Measurements from ENCODE around the gene MDFI. TPM values are rescaled to one million over a fixed set of nuclear protein-coding genes. Genes with fewer than 3 reads are reported as not detected.

The MDFI gene
- total RNA-seq, 1 donor from 2014 or later = 94.7 TPM

GRCh38 chr6:41639809-41640371 lies 1.6 kb downstream of the MDFI start:
- Histone ChIP-seq H3K27me3 (peaks cover 19% of the 10 kb centered on the region), H3K27ac (no peak overlapping the region)
- DNase-seq (ENCODE audit: low spot score in 2 of 2) = no peak

GRCh38 chr6:41640426-41640825 lies 2.2 kb downstream of the MDFI start:
- intact Hi-C loops (cut with DNase I) = no loop called here
- DNase-seq (ENCODE audit: low spot score in 2 of 2) = no peak
- Histone ChIP-seq H3K9me3 (no peaks in the 10 kb centered on the region), H3K27me3 (peaks cover 19% of the 10 kb centered on the region), H3K27ac (no peak overlapping the region), H3K4me3 (no peak overlapping the region), H3K36me3 (no peaks in the 10 kb centered on the region), H3K4me1 (peaks cover 14 to 16% of the 10 kb centered on the region in 2 donors)
- TF ChIP-seq CTCF (IDR thresholded peaks at IDR 0.05) = no peak

More at GRCh38 chr6:41639809-41640371, 1.6 kb downstream of the MDFI start:
- no peak for TF ChIP-seq CTCF (IDR thresholded peaks at IDR 0.05)
- intact Hi-C loops (cut with DNase I) = no loop called here
- Histone ChIP-seq H3K36me3 (no peaks in the 10 kb centered on the region), H3K4me3 (no peak overlapping the region), H3K4me1 (peaks cover 14 to 16% of the 10 kb centered on the region in 2 donors), H3K9me3 (no peaks in the 10 kb centered on the region)

GRCh38 chr6:41641352-41641925 lies 3.2 kb downstream of the MDFI start:
- no peak for TF ChIP-seq CTCF (IDR thresholded peaks at IDR 0.05)
- Histone ChIP-seq H3K27me3 (peaks cover 19% of the 10 kb centered on the region), H3K27ac (no peak overlapping the region), H3K9me3 (no peaks in the 10 kb centered on the region), H3K36me3 (no peaks in the 10 kb centered on the region), H3K4me3 (no peak overlapping the region), H3K4me1 (peaks cover 14 to 16% of the 10 kb centered on the region in 2 donors)
- DNase-seq (ENCODE audit: low spot score in 2 of 2) = no peak
- intact Hi-C loops (cut with DNase I) = no loop called here

- H3K36me3 ChIP-seq = no peaks in the 10 kb centered on the region
- TF ChIP-seq CTCF (IDR thresholded peaks at IDR 0.05) = no peak
- no peak overlapping the region for H3K27ac ChIP-seq
- H3K27me3 ChIP-seq = peaks cover 13% of the 10 kb centered on the region
- intact Hi-C loops (cut with DNase I) = no loop called here
- no peak for DNase-seq (ENCODE audit: low spot score in 2 of 2)
- peaks cover 13% of the 10 kb centered on the region in 2 donors for H3K4me1 ChIP-seq
- no peaks in the 10 kb centered on the region for H3K9me3 ChIP-seq
- H3K4me3 ChIP-seq = no peak overlapping the region
Observed at GRCh38 chr6:41642090-41642959, 4.1 kb downstream of the MDFI start.

GRCh38 chr6:41642960-41643898 lies 5.0 kb downstream of the MDFI start:
- no peak for TF ChIP-seq CTCF (IDR thresholded peaks at IDR 0.05)
- intact Hi-C loops (cut with DNase I) = no loop called here
- DNase-seq (ENCODE audit: low spot score in 2 of 2) = no peak
- H3K4me1 ChIP-seq = peaks cover 5 to 6% of the 10 kb centered on the region in 2 donors
- no peaks in the 10 kb centered on the region for H3K9me3 ChIP-seq
- no peak overlapping the region for H3K4me3 ChIP-seq
- H3K27me3 ChIP-seq = peaks cover 7% of the 10 kb centered on the region
- no peaks in the 10 kb centered on the region for H3K36me3 ChIP-seq
- no peak overlapping the region for H3K27ac ChIP-seq

Measured in ascending aorta (tissue), 2 donors.